ENCODE measurements around the gene PHLDB2.

The PHLDB2 gene

GRCh38 chr3:111999484-112000324 lies 140.6 kb downstream of the PHLDB2 start:
- no peak for DNase-seq (ENCODE audit: low read depth in 3 of 3)

GRCh38 chr3:112000367-112000771 lies 141.3 kb downstream of the PHLDB2 start:
- DNase-seq (ENCODE audit: low read depth in 3 of 3), result no peak

GRCh38 chr3:112000966-112001365 lies 141.9 kb downstream of the PHLDB2 start:
- no peak for DNase-seq (ENCODE audit: low read depth in 3 of 3)

GRCh38 chr3:112001526-112001925 lies 142.5 kb downstream of the PHLDB2 start:
- DNase-seq (ENCODE audit: low read depth in 3 of 3), result no peak

GRCh38 chr3:112002096-112002971 lies 143.3 kb downstream of the PHLDB2 start:
- DNase-seq (ENCODE audit: low read depth in 3 of 3), result peak in 2 of 3 experiments; percentile 56 to 70

- no peak for DNase-seq (ENCODE audit: low read depth in 3 of 3)
These were observed 144.4 kb downstream of the PHLDB2 start for GRCh38 chr3:112003321-112004080.

- no peak for DNase-seq (ENCODE audit: low read depth in 3 of 3)
These were observed 145.1 kb downstream of the PHLDB2 start for GRCh38 chr3:112004187-112004586.

- DNase-seq (ENCODE audit: low read depth in 3 of 3), result no peak
These were observed 145.6 kb downstream of the PHLDB2 start for GRCh38 chr3:112004669-112005068.

- no peak for DNase-seq (ENCODE audit: low read depth in 3 of 3)
These were observed 146.1 kb downstream of the PHLDB2 start for GRCh38 chr3:112005091-112005672.

GRCh38 chr3:112007633-112008032 lies 148.6 kb downstream of the PHLDB2 start:
- no peak for DNase-seq (ENCODE audit: low read depth in 3 of 3)

- DNase-seq (ENCODE audit: low read depth in 3 of 3), result no peak
These were observed 150.6 kb downstream of the PHLDB2 start for GRCh38 chr3:112009670-112010069.

- DNase-seq (ENCODE audit: low read depth in 3 of 3), result no peak
These were observed 151.6 kb downstream of the PHLDB2 start for GRCh38 chr3:112010636-112011035.

- DNase-seq (ENCODE audit: low read depth in 3 of 3), result no peak
These were observed 152.4 kb downstream of the PHLDB2 start for GRCh38 chr3:112011376-112011940.

GRCh38 chr3:112012205-112012992 lies 153.3 kb downstream of the PHLDB2 start:
- DNase-seq (ENCODE audit: low read depth in 3 of 3), result no peak

GRCh38 chr3:112013058-112013783 lies 154.2 kb downstream of the PHLDB2 start:
- peak in 2 of 3 experiments; percentile 34 to 38 for DNase-seq (ENCODE audit: low read depth in 3 of 3)

- no peak for DNase-seq (ENCODE audit: low read depth in 3 of 3)
These were observed 154.7 kb downstream of the PHLDB2 start for GRCh38 chr3:112013784-112014143.

- DNase-seq (ENCODE audit: low read depth in 3 of 3), result no peak
These were observed 158.0 kb downstream of the PHLDB2 start for GRCh38 chr3:112017091-112017490.

GRCh38 chr3:112018712-112019111 lies 159.6 kb downstream of the PHLDB2 start:
- no peak for DNase-seq (ENCODE audit: low read depth in 3 of 3)

GRCh38 chr3:112019716-112020115 lies 160.7 kb downstream of the PHLDB2 start:
- no peak for DNase-seq (ENCODE audit: low read depth in 3 of 3)

- DNase-seq (ENCODE audit: low read depth in 3 of 3), result no peak
These were observed 161.6 kb downstream of the PHLDB2 start for GRCh38 chr3:112020674-112021085.
